ENCODE results near the gene HEPACAM2.

Gene HEPACAM2

DNA sequence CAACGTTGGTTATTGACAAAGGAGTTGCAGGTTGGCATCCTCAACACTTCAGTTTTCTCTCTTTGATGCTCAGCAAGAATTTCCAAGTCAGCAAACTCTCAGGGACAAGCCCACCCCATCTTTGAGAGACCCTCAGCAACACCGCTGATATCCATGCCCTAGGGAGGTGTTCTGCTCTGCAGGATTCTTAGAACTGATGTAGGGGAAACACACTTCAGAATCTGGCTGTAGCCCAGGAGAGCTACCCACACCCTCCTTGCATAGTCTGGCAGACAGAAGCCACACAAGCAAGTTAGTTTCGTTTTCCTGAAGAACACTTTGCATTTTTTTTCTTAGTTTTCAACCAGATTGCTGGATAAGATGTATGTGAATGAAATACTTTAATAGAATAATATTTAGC is 78.9 kb downstream of the HEPACAM2 start:
- DNase-seq (ENCODE audit: low spot score) = peak; percentile 41
- no peak for TF ChIP-seq CTCF (conservative IDR thresholded peaks at IDR 0.05; ENCODE audit: low read depth)
- no peak overlapping the region for H3K27ac ChIP-seq
- ChIA-PET POLR2A (ENCODE audit: low non-redundant PET) (no interaction called here), CTCF (no interaction called here)

DNA sequence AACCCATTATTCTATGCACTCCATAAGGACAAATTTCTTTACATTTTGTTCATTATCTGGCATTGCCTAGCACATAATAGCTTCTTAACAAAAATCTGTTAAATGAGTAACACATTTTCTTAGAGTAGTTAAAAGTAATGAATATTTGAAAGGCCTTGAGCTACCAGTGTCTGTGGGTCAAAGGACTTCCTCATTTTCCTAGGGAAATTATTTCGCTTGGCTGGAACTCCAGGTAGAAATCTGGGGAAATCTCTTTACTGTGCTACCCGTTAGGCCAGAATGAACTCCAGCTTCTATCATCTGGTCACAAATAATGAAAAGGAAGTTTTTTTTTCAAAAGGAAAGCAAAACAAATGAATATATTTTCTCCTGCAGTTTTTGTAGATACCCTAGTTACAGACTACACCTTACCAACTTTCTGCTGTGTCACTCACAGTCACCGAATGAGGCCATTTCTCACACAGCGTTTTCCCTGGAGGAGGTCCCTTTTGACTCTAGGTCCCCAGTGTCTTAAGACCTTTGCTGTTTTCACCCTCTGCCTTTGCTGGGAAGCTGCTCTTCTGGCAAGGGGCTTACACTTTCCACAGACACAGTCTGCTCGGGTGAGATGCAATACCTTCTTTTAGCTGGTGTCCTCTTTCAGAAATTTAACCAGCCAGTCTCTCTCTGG is 79.7 kb downstream of the HEPACAM2 start:
- CTCF ChIA-PET = interaction anchor here (0.6 kb wide), 2 partner anchors 27 to 931 kb away, joined by 3 to 4 read pairs; no protein-coding TSS in a partner anchor
- POLR2A ChIA-PET (ENCODE audit: low non-redundant PET) = no interaction called here
- no peak for TF ChIP-seq CTCF (conservative IDR thresholded peaks at IDR 0.05; ENCODE audit: low read depth)
- DNase-seq (ENCODE audit: low spot score) = no peak
- no peak overlapping the region for H3K27ac ChIP-seq

DNA sequence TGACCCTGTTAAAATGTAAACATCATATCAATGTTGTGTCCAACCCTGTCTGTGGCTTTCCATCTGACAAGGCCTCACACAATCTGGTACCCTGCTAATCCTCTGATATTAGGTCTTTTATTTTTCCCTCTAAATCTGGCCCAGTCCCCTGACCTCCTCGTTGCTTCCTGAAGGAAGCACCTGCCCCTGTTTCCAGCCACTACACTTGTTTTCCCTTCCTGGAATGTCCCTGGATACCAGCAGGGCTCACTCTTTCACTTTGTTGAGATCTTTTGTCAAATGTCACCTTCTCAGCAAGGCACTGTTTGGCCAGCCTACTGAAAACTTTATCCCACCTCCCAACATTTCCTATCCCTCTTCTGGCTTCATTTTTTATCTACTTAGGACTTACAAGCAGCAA is 80.2 kb downstream of the HEPACAM2 start:
- ChIA-PET POLR2A (ENCODE audit: low non-redundant PET) (no interaction called here), CTCF (no interaction called here)
- no peak for TF ChIP-seq CTCF (conservative IDR thresholded peaks at IDR 0.05; ENCODE audit: low read depth)
- no peak for DNase-seq (ENCODE audit: low spot score)
- no peak overlapping the region for H3K27ac ChIP-seq

DNA sequence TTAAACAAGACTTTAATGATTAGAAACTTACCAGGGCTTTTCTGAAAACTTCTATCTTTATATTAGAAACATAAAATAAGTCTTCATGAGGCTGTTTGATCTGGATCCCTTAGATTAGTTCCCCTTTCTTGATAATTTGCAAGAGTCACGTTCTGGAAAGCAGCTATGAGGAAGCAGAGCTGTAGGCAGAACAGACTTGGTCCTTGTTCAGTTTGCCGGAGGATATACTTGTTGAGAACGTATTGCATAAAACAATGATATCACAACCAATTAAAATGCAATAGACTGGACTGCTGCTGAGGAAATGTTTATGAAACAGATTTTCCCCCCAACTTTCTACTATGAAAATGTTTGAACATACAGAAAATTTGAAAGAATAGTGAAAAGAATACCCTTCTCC is 80.9 kb downstream of the HEPACAM2 start:
- CTCF ChIA-PET = no interaction called here
- H3K27ac ChIP-seq = no peak overlapping the region
- no peak for DNase-seq (ENCODE audit: low spot score)

DNA sequence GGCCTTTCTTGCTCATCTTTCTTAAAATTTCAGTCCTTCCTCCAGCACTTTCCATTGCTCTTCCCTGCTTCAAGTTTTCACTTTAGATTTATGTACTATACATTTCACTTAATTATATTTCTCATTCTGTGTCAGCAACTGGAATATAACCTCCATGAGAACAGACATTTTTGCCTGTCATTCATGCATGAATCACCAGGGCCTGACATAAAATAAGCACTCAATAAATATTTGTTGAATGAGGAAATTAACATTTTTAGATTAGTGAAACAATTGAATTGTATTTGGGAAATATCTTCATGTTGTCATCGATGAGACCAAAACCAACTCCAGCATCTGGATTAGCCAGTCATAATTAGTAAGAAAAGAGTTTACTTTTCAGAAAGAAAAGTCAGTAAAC is 84.1 kb downstream of the HEPACAM2 start:
- DNase-seq (ENCODE audit: low spot score) = no peak
- ChIA-PET POLR2A (ENCODE audit: low non-redundant PET) (no interaction called here), CTCF (no interaction called here)
- TF ChIP-seq CTCF (conservative IDR thresholded peaks at IDR 0.05; ENCODE audit: low read depth) = no peak
- H3K27ac ChIP-seq = no peak overlapping the region

More for the DNA sequence above, 80.9 kb downstream of the HEPACAM2 start:
- no peak for TF ChIP-seq CTCF (conservative IDR thresholded peaks at IDR 0.05; ENCODE audit: low read depth)
- POLR2A ChIA-PET (ENCODE audit: low non-redundant PET) = no interaction called here

DNA sequence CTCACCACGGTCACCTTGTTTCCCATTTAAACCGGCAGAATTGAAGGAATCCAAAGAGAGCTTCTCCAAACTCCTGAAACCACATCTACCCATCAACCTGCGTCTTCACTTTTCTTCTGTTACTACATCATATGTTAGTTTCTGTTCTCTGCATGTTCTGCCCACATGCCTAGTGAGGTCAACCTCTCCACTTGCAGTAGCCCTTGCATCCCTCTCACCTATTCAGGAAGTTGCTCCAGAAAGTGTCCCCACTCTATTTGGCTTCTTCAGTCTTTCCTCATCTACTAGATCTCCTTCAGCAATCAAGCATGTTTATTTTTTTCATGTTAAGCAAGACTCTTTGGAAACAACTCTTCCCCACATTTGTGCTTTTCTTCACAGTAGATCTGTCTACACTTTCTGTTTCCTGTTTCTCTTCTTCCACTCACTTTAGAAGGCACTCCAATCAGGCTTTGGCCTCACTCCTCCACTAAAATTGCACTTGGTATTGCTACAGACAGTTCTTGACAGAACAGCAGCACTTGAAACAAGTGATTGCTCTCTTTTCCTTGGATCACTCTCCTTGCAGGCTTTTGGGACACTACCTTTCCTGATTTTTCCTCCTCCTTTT is 85.6 kb downstream of the HEPACAM2 start:
- no peak overlapping the region for H3K27ac ChIP-seq
- POLR2A ChIA-PET (ENCODE audit: low non-redundant PET) = no interaction called here
- no peak for TF ChIP-seq CTCF (conservative IDR thresholded peaks at IDR 0.05; ENCODE audit: low read depth)
- CTCF ChIA-PET = no interaction called here
- DNase-seq (ENCODE audit: low spot score) = no peak
